ENCODE data around the gene TTN.

Gene TTN

GRCh38 chr2:178811045-178811444 lies 3.8 kb upstream of the TTN start:
- DNase-seq, result no peak

- DNase-seq, result no peak
Measured at GRCh38 chr2:178810422-178810821, 3.2 kb upstream of the TTN start.

- DNase-seq, result no peak
Measured at GRCh38 chr2:178806543-178806942, 680 bp downstream of the TTN start.

- no peak for DNase-seq
Measured at GRCh38 chr2:178805457-178805856, 1.8 kb downstream of the TTN start.

- DNase-seq, result no peak
Measured at GRCh38 chr2:178804791-178805190, 2.4 kb downstream of the TTN start.

- DNase-seq, result no peak
Measured at GRCh38 chr2:178800510-178800909, 6.7 kb downstream of the TTN start.

- DNase-seq, result no peak
Measured at GRCh38 chr2:178799305-178799704, 7.9 kb downstream of the TTN start.

- peak; percentile 30 for DNase-seq
Measured at GRCh38 chr2:178796079-178796677, 11.0 kb downstream of the TTN start.

- DNase-seq, result no peak
Measured at GRCh38 chr2:178787934-178788333, 19.3 kb downstream of the TTN start.

GRCh38 chr2:178787155-178787554 lies 20.1 kb downstream of the TTN start:
- DNase-seq, result no peak

- DNase-seq, result no peak
Measured at GRCh38 chr2:178783889-178784288, 23.3 kb downstream of the TTN start.

- no peak for DNase-seq
Measured at GRCh38 chr2:178782236-178782635, 25.0 kb downstream of the TTN start.

- no peak for DNase-seq
Measured at GRCh38 chr2:178777577-178777976, 29.6 kb downstream of the TTN start.

GRCh38 chr2:178776751-178777150 lies 30.5 kb downstream of the TTN start:
- DNase-seq, result no peak

GRCh38 chr2:178775975-178776374 lies 31.2 kb downstream of the TTN start:
- DNase-seq, result no peak

- DNase-seq, result no peak
Measured at GRCh38 chr2:178770518-178770917, 36.7 kb downstream of the TTN start.

- no peak for DNase-seq
Measured at GRCh38 chr2:178767094-178768060, 39.8 kb downstream of the TTN start.

- no peak for DNase-seq
Measured at GRCh38 chr2:178764097-178764496, 43.1 kb downstream of the TTN start.

- peak; percentile 18 for DNase-seq
Measured at GRCh38 chr2:178761759-178762371, 45.4 kb downstream of the TTN start.

- DNase-seq, result peak; percentile 50
Measured at GRCh38 chr2:178756843-178757242, 50.4 kb downstream of the TTN start.

GRCh38 chr2:178756343-178756742 lies 50.9 kb downstream of the TTN start:
- no peak for DNase-seq

GRCh38 chr2:178747767-178748166 lies 59.5 kb downstream of the TTN start:
- no peak for DNase-seq

- no peak for DNase-seq
Measured at GRCh38 chr2:178734518-178734917, 72.7 kb downstream of the TTN start.

GRCh38 chr2:178733975-178734374 lies 73.2 kb downstream of the TTN start:
- no peak for DNase-seq
